Measurements from ENCODE around the gene IGF1R.
"Not testable (repeated sequence)": the region's sequence is repeated elsewhere in the genome, so short reads cannot be mapped to it uniquely, and the experiment has no call there.

Gene IGF1R

DNA sequence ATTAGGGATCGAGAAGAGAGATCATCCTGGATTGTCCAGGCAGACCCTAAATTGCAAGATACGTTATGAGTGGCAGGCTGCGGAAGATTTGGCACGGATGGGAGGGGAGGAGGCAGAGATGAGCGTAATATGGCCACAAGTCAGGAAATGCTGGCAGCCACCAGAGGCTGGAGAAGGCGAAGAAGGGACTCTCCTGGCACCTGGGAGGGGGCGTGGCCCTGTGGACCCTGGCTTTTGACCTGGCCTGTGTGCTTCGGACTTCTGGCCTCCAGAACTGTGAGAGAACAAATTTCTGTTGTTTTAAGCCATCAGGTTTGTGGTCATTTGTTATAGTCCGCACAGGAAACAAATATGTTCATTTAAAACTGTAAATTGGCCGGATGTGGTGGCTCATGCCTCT lies 31.9 kb upstream of the IGF1R start:
- Histone ChIP-seq H3K4me3 (IDR thresholded peaks at IDR 0.05; ENCODE audit: insufficient read depth, low read depth, low read length) (no peak overlapping the region), H2AFZ (ENCODE audit: low read depth) (no peak overlapping the region), H3K36me3 (ENCODE audit: insufficient read depth) (no peaks in the 10 kb centered on the region), H3K4me1 (ENCODE audit: low read depth, poor library complexity, severe bottlenecking) (no peaks in the 10 kb centered on the region), H4K20me1 (ENCODE audit: insufficient read depth) (no peaks in the 10 kb centered on the region), H3K79me2 (ENCODE audit: insufficient read depth, low read depth) (no peaks in the 10 kb centered on the region), H3K9ac (no peak overlapping the region), H3K27me3 (ENCODE audit: insufficient read depth, low read depth) (no peaks in the 10 kb centered on the region), H3K4me2 (no peak overlapping the region), H3K27ac (no peak overlapping the region)
- TF ChIP-seq, protein P1, sequence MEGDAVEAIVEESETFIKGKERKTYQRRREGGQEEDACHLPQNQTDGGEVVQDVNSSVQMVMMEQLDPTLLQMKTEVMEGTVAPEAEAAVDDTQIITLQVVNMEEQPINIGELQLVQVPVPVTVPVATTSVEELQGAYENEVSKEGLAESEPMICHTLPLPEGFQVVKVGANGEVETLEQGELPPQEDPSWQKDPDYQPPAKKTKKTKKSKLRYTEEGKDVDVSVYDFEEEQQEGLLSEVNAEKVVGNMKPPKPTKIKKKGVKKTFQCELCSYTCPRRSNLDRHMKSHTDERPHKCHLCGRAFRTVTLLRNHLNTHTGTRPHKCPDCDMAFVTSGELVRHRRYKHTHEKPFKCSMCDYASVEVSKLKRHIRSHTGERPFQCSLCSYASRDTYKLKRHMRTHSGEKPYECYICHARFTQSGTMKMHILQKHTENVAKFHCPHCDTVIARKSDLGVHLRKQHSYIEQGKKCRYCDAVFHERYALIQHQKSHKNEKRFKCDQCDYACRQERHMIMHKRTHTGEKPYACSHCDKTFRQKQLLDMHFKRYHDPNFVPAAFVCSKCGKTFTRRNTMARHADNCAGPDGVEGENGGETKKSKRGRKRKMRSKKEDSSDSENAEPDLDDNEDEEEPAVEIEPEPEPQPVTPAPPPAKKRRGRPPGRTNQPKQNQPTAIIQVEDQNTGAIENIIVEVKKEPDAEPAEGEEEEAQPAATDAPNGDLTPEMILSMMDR (conservative IDR thresholded peaks at IDR 0.05; ENCODE audit: low read depth, low read length): no peak

DNA sequence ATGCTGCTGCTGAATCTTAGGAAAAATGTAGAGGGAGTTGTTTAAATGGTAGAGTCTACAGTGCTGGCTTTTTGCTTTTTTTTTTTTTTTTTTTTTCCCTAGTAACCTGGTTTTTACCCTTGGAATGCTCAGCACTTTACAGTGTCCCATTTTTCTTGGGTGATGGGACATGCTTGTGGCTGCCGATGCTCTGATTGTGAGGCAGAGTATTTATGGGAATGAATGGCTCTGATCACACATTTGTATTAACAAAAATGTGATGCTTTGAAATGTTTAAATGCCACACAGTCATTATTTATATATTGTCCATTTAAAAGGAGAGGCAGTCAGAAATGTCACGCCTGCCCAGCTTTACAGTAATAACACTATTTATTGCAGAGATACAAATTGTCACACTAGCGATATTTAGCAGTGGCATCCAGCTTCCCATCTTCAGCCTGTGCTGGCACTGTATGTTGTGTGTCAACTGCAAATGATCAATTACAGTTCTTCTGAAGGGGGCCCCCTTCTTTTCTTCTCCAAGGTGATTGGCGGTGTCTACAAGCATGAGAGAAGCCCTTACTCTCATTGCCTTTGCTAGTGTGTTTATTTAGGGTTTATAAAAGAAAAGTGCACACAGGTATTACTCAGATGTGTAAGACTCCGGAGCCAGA lies 30.9 kb upstream of the IGF1R start:
- Histone ChIP-seq H3K9ac (no peak overlapping the region), H3K27me3 (ENCODE audit: insufficient read depth, low read depth) (no peaks in the 10 kb centered on the region), H3K4me3 (IDR thresholded peaks at IDR 0.05; ENCODE audit: insufficient read depth, low read depth, low read length) (no peak overlapping the region), H3K79me2 (ENCODE audit: insufficient read depth, low read depth) (no peaks in the 10 kb centered on the region), H3K4me2 (no peak overlapping the region), H3K4me1 (ENCODE audit: low read depth, poor library complexity, severe bottlenecking) (no peaks in the 10 kb centered on the region), H2AFZ (ENCODE audit: low read depth) (no peak overlapping the region), H4K20me1 (ENCODE audit: insufficient read depth) (no peaks in the 10 kb centered on the region), H3K27ac (no peak overlapping the region), H3K36me3 (ENCODE audit: insufficient read depth) (no peaks in the 10 kb centered on the region)
- TF ChIP-seq, protein P1 (conservative IDR thresholded peaks at IDR 0.05; ENCODE audit: low read depth, low read length): no peak

DNA sequence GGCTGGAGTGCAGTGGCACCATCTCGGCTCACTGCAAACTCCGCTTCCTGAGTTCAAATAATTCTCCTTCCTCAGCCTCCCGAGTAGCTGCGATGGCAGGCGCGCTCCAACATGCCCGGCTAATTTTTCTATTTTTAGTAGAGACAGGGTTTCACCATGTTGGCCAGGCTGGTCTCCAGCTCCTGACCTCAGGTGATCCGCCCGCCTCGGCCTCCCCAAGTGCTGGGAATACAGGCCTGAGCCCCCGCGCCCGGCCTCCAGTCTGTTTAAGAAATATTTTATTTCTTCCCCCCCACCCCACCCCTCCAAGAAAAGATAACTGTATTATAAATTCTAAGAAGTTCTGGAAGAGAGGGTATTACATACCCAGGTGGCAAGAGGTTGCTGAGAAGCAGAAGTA lies 29.8 kb upstream of the IGF1R start:
- H3K4me2 ChIP-seq; H3K4me3 ChIP-seq (IDR thresholded peaks at IDR 0.05; ENCODE audit: insufficient read depth, low read depth, low read length); H3K36me3 ChIP-seq (ENCODE audit: insufficient read depth); H3K27me3 ChIP-seq (ENCODE audit: insufficient read depth, low read depth); H4K20me1 ChIP-seq (ENCODE audit: insufficient read depth); H3K4me1 ChIP-seq (ENCODE audit: low read depth, poor library complexity, severe bottlenecking); H2AFZ ChIP-seq (ENCODE audit: low read depth); H3K9ac ChIP-seq; H3K79me2 ChIP-seq (ENCODE audit: insufficient read depth, low read depth); H3K27ac ChIP-seq: not testable (repeated sequence)

DNA sequence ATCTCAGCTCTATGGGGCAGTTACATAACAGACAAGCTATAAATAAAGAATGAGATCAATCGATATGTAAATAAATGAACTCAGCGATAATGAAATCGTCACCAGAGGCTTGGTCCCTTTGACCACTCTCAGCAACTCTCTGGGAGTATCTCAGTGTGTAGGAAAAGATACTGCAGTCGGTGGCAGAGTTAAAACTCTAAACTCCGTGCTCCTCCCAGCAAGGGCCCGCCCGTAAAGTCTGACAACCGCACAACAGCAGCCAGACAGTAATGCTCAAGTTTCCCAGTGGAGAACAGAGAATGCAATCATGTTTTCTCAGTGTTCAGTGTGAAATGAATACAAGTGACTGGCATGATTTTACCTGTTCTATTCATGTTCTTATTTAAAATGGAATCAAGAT lies 28.3 kb upstream of the IGF1R start:
- Histone ChIP-seq H3K9ac (no peak overlapping the region), H2AFZ (ENCODE audit: low read depth) (no peak overlapping the region), H3K4me2 (no peak overlapping the region), H3K4me1 (ENCODE audit: low read depth, poor library complexity, severe bottlenecking) (no peaks in the 10 kb centered on the region), H3K79me2 (ENCODE audit: insufficient read depth, low read depth) (no peaks in the 10 kb centered on the region), H4K20me1 (ENCODE audit: insufficient read depth) (no peaks in the 10 kb centered on the region), H3K4me3 (IDR thresholded peaks at IDR 0.05; ENCODE audit: insufficient read depth, low read depth, low read length) (no peak overlapping the region), H3K36me3 (ENCODE audit: insufficient read depth) (no peaks in the 10 kb centered on the region), H3K27ac (no peak overlapping the region), H3K27me3 (ENCODE audit: insufficient read depth, low read depth) (no peaks in the 10 kb centered on the region)
- TF ChIP-seq, protein P1 (conservative IDR thresholded peaks at IDR 0.05; ENCODE audit: low read depth, low read length): no peak

DNA sequence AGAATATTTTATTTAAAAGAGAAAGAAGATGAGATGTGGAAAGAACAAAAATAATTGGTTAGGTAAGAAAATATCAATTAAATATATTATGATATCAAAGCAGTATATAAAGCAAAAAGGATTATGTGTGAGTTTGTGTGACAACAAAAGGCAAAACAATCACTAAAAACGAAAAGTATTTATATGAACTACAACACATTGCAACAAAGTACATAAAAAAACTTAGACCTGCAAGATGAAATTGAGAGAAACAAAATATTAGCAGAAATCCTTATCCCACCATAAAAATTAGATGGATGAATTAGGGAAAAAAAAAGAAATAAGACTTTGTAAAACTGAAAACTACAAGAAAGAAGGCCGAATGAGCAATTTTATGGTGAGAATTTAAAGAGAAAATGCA lies 27.3 kb upstream of the IGF1R start:
- no peaks in the 10 kb centered on the region for H3K79me2 ChIP-seq (ENCODE audit: insufficient read depth, low read depth)
- H2AFZ ChIP-seq (ENCODE audit: low read depth): no peak overlapping the region
- TF ChIP-seq, protein P1 (conservative IDR thresholded peaks at IDR 0.05; ENCODE audit: low read depth, low read length): no peak
- no peak overlapping the region for H3K9ac ChIP-seq
- no peaks in the 10 kb centered on the region for H3K27me3 ChIP-seq (ENCODE audit: insufficient read depth, low read depth)
- no peaks in the 10 kb centered on the region for H4K20me1 ChIP-seq (ENCODE audit: insufficient read depth)
- no peaks in the 10 kb centered on the region for H3K4me1 ChIP-seq (ENCODE audit: low read depth, poor library complexity, severe bottlenecking)
- H3K36me3 ChIP-seq (ENCODE audit: insufficient read depth): no peaks in the 10 kb centered on the region
- no peak overlapping the region for H3K4me3 ChIP-seq (IDR thresholded peaks at IDR 0.05; ENCODE audit: insufficient read depth, low read depth, low read length)
- no peak overlapping the region for H3K4me2 ChIP-seq
- no peak overlapping the region for H3K27ac ChIP-seq

Measured in KMS-11 (cell line).